ENCODE measurements around the gene APOBEC3G.

DNA sequence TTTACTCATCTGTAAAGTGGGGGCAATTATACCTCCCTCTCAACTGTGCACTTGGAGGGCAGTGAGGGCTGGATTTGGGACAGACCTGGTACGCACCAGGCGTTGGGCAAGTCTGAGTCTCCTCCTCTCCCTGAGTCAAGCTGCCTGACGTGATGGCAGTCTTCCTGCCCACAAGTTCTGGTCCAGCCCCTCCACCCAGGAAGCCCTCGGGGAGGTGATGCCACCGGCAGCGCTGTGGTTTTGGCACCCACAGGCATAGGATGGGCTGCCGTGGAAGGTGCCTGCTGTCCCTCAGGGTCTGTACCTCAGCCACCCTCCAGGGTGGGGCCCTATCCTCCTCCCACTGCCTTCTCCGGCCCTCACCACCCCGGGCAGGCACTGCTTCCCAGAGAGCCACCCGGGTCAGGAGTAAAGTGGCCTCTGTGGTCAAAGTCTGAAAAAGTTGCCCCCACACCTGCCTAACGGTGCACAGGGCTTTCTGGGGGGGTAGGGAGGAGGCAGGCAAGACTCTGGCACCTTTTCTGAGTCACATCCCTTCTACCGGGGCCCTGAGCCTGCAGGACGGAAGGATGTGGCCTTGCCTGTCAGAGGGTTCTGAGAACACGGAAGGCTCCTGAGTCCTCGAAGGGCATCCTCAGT lies 13.5 kb downstream of the APOBEC3G start:
- TF ChIP-seq, protein P1, sequence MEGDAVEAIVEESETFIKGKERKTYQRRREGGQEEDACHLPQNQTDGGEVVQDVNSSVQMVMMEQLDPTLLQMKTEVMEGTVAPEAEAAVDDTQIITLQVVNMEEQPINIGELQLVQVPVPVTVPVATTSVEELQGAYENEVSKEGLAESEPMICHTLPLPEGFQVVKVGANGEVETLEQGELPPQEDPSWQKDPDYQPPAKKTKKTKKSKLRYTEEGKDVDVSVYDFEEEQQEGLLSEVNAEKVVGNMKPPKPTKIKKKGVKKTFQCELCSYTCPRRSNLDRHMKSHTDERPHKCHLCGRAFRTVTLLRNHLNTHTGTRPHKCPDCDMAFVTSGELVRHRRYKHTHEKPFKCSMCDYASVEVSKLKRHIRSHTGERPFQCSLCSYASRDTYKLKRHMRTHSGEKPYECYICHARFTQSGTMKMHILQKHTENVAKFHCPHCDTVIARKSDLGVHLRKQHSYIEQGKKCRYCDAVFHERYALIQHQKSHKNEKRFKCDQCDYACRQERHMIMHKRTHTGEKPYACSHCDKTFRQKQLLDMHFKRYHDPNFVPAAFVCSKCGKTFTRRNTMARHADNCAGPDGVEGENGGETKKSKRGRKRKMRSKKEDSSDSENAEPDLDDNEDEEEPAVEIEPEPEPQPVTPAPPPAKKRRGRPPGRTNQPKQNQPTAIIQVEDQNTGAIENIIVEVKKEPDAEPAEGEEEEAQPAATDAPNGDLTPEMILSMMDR (IDR thresholded peaks at IDR 0.05; ENCODE audit: poor library complexity): no peak
- no peak for TF ChIP-seq EZH2 (IDR thresholded peaks at IDR 0.05; ENCODE audit: borderline replicate concordance)
- no peak for TF ChIP-seq EZH2phosphoT487 (IDR thresholded peaks at IDR 0.05; ENCODE audit: low read depth, severe bottlenecking, unreplicated experiment)
